Colonic mucosa (tissue), 4 donors: ENCODE data around the gene AMER1. TPM values are rescaled to one million over a fixed set of nuclear protein-coding genes. Genes with fewer than 3 reads are reported as not detected.

Experiments
- DNase-seq: peaks from one replicate; pipeline ENCODE4 v3.0.0-alpha.2; 2020
- H3K27ac ChIP-seq: fragments of 200-600 bp; one replicate; pipeline ENCODE4 v1.8.0; 2021
- H3K27me3 ChIP-seq: fragments of 200-600 bp; one replicate; pipeline ENCODE4 v1.8.0; 2021
- H3K36me3 ChIP-seq: fragments of 200-600 bp; one replicate; pipeline ENCODE4 v1.8.0; 2021
- H3K4me1 ChIP-seq: fragments of 200-600 bp; one replicate; pipeline ENCODE4 v1.8.0; 2021; ENCODE audit warnings: mild to moderate bottlenecking
- H3K4me3 ChIP-seq: fragments of 200-600 bp; one replicate; pipeline ENCODE4 v1.8.0; 2021
- H3K9ac ChIP-seq, 2 donors: one replicate each; pipeline ENCODE4 v1.7.0; 2013; ENCODE audit warnings: control low read depth in 2 of 2, low read depth in 2 of 2, low read length in 2 of 2
- H3K9me3 ChIP-seq: fragments of 200-600 bp; one replicate; pipeline ENCODE4 v1.8.0; 2021
- intact Hi-C: fragments of 100-400 bp; cut with DNase I; formaldehyde crosslinking; loops from one replicate; pipeline ENCODE4 v1.14.1; 2022
- total RNA-seq, 2 donors: library from RNA; stranded (reverse); fragmentation: NEBNext Ultra II Directional in 1 of 2; extraction: Animal tissue kit (Norgen Biotek cat#: 25700) in 1 of 2; gene quantifications; one replicate each; pipeline ENCODE4 v1.2.1, GENCODE V29; 2021
- TF ChIP-seq, protein P1 (sequence below): fragments of 200-600 bp; IDR thresholded peaks from one replicate; pipeline ENCODE4 v1.8.0; 2022; ENCODE audit warnings: antibody characterized with exemption, mild to moderate bottlenecking
- donor health status: healthy.
- donor health status: DM: no; HTN: no; CAD: no.
- donor health status: DM: no; HTN: no; CAD: no.

AMER1 gene
- total RNA-seq, 2 donors from 2014 or later, result 2.7 to 3.2 TPM

DNA sequence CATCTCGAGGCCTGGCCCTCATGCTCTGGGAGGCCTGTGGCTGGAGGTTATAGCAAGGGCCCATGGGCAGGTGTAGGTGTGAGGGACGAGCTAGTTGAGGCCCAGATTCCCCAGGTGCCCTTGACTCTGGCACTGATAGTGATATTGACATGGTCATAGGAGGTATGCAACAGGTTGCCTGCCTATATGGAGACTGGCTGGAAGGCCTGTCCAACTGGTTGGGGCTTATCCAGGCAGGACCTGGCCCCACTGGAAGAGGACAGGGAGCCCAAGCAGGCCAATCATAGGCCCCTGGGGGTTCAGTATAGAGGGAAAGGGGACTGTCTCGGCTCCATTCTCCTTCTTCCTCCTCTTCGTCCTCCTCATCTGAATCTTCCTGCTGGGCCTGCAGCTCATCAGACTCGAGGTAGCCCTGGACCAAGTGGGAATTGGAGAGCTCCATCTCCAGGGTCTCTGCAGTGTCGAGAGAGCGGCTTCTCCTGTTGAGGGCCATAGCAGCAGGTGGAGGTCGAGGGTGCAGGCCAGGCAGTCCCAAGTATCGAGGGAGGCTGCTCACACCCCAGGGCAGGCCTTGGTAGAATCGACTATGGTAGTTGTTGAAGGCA is 15.3 kb downstream of the AMER1 start:
- no peak overlapping the region for H3K27ac ChIP-seq
- no peak overlapping the region for H3K9ac ChIP-seq
- no peak for DNase-seq
- TF ChIP-seq, protein P1, sequence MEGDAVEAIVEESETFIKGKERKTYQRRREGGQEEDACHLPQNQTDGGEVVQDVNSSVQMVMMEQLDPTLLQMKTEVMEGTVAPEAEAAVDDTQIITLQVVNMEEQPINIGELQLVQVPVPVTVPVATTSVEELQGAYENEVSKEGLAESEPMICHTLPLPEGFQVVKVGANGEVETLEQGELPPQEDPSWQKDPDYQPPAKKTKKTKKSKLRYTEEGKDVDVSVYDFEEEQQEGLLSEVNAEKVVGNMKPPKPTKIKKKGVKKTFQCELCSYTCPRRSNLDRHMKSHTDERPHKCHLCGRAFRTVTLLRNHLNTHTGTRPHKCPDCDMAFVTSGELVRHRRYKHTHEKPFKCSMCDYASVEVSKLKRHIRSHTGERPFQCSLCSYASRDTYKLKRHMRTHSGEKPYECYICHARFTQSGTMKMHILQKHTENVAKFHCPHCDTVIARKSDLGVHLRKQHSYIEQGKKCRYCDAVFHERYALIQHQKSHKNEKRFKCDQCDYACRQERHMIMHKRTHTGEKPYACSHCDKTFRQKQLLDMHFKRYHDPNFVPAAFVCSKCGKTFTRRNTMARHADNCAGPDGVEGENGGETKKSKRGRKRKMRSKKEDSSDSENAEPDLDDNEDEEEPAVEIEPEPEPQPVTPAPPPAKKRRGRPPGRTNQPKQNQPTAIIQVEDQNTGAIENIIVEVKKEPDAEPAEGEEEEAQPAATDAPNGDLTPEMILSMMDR, result no peak
- H3K27me3 ChIP-seq, result no peaks in the 10 kb centered on the region
- H3K36me3 ChIP-seq, result no peaks in the 10 kb centered on the region
- H3K4me3 ChIP-seq, result no peak overlapping the region
- H3K4me1 ChIP-seq, result no peaks in the 10 kb centered on the region
- intact Hi-C loops, result no loop called here
- H3K9me3 ChIP-seq, result no peaks in the 10 kb centered on the region

DNA sequence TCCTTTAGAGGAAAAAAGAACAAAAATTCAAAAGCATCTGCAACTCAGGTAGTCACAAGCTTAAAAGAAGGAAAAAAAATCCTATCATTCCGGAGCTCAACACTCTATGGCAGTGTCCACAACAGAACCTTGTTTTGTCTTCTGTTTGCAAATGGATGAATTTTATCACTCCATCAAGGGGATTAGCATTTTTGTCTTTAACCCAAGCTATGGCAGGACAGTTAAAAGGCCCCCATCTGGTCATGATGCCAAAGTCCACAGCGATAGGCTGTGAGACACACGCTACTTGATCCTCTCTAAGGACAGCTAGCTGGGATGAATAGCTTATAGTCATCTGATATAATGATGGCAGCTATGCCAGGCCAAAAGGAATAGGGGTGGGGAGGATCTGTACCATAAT is 16.6 kb downstream of the AMER1 start:
- Histone ChIP-seq H3K9me3 (no peaks in the 10 kb centered on the region), H3K27ac (no peak overlapping the region), H3K9ac (no peak overlapping the region), H3K4me1 (no peaks in the 10 kb centered on the region), H3K27me3 (no peaks in the 10 kb centered on the region), H3K4me3 (no peak overlapping the region), H3K36me3 (no peaks in the 10 kb centered on the region)
- intact Hi-C loops, result no loop called here
- TF ChIP-seq, protein P1, result no peak
- DNase-seq, result no peak

DNA sequence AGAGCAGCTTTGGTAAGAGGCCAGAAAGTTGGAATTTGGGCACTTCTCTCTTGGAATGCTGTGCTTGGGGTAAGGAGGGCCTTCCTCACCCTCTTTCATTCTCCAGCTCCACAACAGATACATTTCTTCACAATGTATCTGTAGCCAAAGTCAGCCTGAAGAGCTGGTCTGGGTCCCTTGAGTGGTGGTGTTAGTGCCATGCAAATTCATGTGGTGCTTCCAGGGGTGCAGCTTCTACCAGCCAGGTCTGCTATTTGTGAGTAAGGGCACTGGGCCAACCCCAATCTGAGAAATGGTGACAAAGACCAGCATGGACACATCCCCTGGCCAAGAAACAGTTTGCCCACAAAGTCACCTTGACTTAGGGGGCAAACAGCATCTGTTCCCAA is 17.8 kb downstream of the AMER1 start:
- intact Hi-C loops, result no loop called here
- no peak for DNase-seq
- Histone ChIP-seq H3K9me3 (no peaks in the 10 kb centered on the region), H3K4me3 (no peak overlapping the region), H3K36me3 (no peaks in the 10 kb centered on the region), H3K9ac (no peak overlapping the region), H3K27ac (no peak overlapping the region), H3K27me3 (no peaks in the 10 kb centered on the region), H3K4me1 (no peaks in the 10 kb centered on the region)
- TF ChIP-seq, protein P1, result no peak

DNA sequence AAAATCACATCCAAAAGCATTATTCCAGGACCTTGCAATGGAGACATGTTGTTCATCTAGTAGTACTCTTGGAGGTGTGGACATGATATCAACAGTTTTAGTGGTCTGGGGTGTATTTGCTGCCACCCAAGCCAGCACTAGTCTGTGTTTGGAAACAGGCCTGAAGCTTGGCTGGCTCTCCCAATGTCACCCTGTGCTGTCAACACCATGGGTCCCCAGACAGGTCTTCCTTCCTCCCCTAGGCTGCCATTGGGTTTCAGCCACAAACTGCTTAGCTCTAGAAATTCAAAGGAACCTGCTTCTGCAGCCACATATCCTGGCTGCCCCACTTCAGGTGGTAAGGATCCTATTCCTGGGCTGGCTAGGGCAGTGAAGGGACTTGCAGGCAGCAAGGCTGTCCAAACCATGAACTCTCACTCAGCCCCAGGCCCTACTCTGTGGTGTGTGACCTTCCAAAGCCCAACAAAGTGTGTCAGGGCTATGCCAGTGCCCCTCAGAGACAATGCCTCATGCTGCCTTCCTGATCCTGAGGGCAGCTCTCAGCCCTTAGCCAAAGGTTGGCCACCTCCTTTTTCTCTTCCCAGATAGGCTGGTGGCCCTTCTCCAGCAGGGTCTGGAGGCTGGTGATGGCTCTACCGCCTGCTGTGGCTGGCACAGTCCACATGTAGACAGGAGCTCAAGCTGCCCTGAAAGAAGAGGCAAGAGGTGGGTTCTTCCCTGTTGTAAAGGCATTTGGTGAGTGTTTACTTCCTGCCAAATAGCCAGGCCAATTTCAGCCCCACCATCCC is 18.3 kb downstream of the AMER1 start:
- Histone ChIP-seq H3K27ac (no peak overlapping the region), H3K4me3 (no peak overlapping the region), H3K9ac (no peak overlapping the region), H3K4me1 (no peaks in the 10 kb centered on the region), H3K36me3 (no peaks in the 10 kb centered on the region), H3K27me3 (no peaks in the 10 kb centered on the region), H3K9me3 (no peaks in the 10 kb centered on the region)
- intact Hi-C loops, result no loop called here
- no peak for DNase-seq
- TF ChIP-seq, protein P1, result no peak

DNA sequence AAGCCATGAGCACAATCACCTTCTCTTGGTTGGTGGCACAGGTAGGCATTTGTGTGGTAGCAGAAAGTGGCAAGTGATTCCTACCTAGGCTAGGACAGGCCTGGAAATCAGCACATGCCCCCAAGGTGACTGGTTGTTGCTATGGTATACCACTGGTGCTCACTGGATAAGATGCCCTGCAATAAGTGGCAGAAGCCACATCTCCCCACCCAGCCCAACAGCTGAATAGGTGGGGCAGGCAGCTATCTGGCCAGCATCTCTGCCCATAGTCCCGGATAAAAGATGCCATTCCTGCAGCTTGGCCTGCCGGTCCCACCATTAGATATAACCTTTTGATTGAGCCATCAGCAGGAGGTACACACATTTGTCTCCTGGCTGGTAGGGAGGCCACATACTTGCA is 21.1 kb downstream of the AMER1 start:
- intact Hi-C loops, result no loop called here
- Histone ChIP-seq H3K27ac (no peak overlapping the region), H3K4me3 (no peak overlapping the region), H3K27me3 (no peaks in the 10 kb centered on the region), H3K36me3 (no peaks in the 10 kb centered on the region), H3K4me1 (no peaks in the 10 kb centered on the region), H3K9me3 (no peaks in the 10 kb centered on the region), H3K9ac (no peak overlapping the region)
- DNase-seq, result no peak
- TF ChIP-seq, protein P1, result no peak
